ENCODE measurements around the gene RPL31. TPM values are rescaled to one million over a fixed set of nuclear protein-coding genes. Genes with fewer than 3 reads are reported as not detected.

The RPL31 gene
- total RNA-seq, 1 donor from 2014 or later, result 1,065 TPM

- no peak overlapping the region for H3K27ac ChIP-seq
- H3K36me3 ChIP-seq, result peaks cover 9% of the 10 kb centered on the region
- DNase-seq, result no peak
- H3K27me3 ChIP-seq (ENCODE audit: low read depth), result no peaks in the 10 kb centered on the region
- H3K4me1 ChIP-seq, result no peaks in the 10 kb centered on the region
- no peak for ATAC-seq
- H3K9me3 ChIP-seq, result no peaks in the 10 kb centered on the region
- TF ChIP-seq CTCF (IDR thresholded peaks at IDR 0.05), result no peak
- no peak overlapping the region for H3K4me3 ChIP-seq
- intact Hi-C loops (cut with DNase I), result no loop called here
Observed at GRCh38 chr2:100975521-100975785, 26.6 kb upstream of the RPL31 start.

GRCh38 chr2:100976061-100976460, 26.0 kb upstream of the RPL31 start:
- Histone ChIP-seq H3K36me3 (peaks cover 9% of the 10 kb centered on the region), H3K27ac (no peak overlapping the region), H3K9me3 (no peaks in the 10 kb centered on the region), H3K4me1 (no peaks in the 10 kb centered on the region), H3K4me3 (no peak overlapping the region), H3K27me3 (ENCODE audit: low read depth) (no peaks in the 10 kb centered on the region)
- ATAC-seq (no peak), DNase-seq (no peak)
- no peak for TF ChIP-seq CTCF (IDR thresholded peaks at IDR 0.05)
- intact Hi-C loops (cut with DNase I), result no loop called here

- Histone ChIP-seq H3K36me3 (peaks cover 9% of the 10 kb centered on the region), H3K4me1 (no peaks in the 10 kb centered on the region), H3K27me3 (ENCODE audit: low read depth) (no peaks in the 10 kb centered on the region), H3K9me3 (no peaks in the 10 kb centered on the region), H3K27ac (no peak overlapping the region), H3K4me3 (no peak overlapping the region)
- no peak for TF ChIP-seq CTCF (IDR thresholded peaks at IDR 0.05)
- no peak for ATAC-seq
- DNase-seq, result peak; percentile 5
- intact Hi-C loops (cut with DNase I), result no loop called here
Observed at GRCh38 chr2:100976645-100977391, 25.3 kb upstream of the RPL31 start.

GRCh38 chr2:100977511-100977910, 24.6 kb upstream of the RPL31 start:
- no peak overlapping the region for H3K4me3 ChIP-seq
- no peak for DNase-seq
- H3K36me3 ChIP-seq, result peaks cover 12% of the 10 kb centered on the region
- H3K4me1 ChIP-seq, result no peaks in the 10 kb centered on the region
- H3K27ac ChIP-seq, result no peak overlapping the region
- no peak for TF ChIP-seq CTCF (IDR thresholded peaks at IDR 0.05)
- H3K27me3 ChIP-seq (ENCODE audit: low read depth), result no peaks in the 10 kb centered on the region
- no peak for ATAC-seq
- H3K9me3 ChIP-seq, result no peaks in the 10 kb centered on the region
- intact Hi-C loops (cut with DNase I), result no loop called here

GRCh38 chr2:100978582-100979191, 23.4 kb upstream of the RPL31 start:
- no peaks in the 10 kb centered on the region for H3K27me3 ChIP-seq (ENCODE audit: low read depth)
- intact Hi-C loops (cut with DNase I), result no loop called here
- ATAC-seq (no peak), DNase-seq (no peak)
- peaks cover 14% of the 10 kb centered on the region for H3K36me3 ChIP-seq
- H3K27ac ChIP-seq, result no peak overlapping the region
- H3K9me3 ChIP-seq, result no peaks in the 10 kb centered on the region
- no peak for TF ChIP-seq CTCF (IDR thresholded peaks at IDR 0.05)
- H3K4me3 ChIP-seq, result no peak overlapping the region
- H3K4me1 ChIP-seq, result no peaks in the 10 kb centered on the region

Measured in lower lobe of right lung (tissue), 2 donors.